Lower leg skin (tissue), 3 donors: ENCODE data around the gene OSBP2.

Experiments
- POLR2A ChIP-seq, 2 donors: fragments of 450-650 bp; IDR thresholded peaks; one replicate each; pipeline ENCODE4 v1.6.1; 2016 to 2017; ENCODE audit warnings: antibody characterized with exemption in 2 of 2, mild to moderate bottlenecking in 1 of 2, moderate library complexity in 1 of 2
- TF ChIP-seq, protein P1 (sequence below), 3 donors: fragments of 450-650 bp; IDR thresholded peaks; one replicate each; pipeline ENCODE4 v1.5.1; 2016; ENCODE audit warnings: antibody characterized with exemption in 3 of 3, mild to moderate bottlenecking in 3 of 3, moderate library complexity in 2 of 3

DNA sequence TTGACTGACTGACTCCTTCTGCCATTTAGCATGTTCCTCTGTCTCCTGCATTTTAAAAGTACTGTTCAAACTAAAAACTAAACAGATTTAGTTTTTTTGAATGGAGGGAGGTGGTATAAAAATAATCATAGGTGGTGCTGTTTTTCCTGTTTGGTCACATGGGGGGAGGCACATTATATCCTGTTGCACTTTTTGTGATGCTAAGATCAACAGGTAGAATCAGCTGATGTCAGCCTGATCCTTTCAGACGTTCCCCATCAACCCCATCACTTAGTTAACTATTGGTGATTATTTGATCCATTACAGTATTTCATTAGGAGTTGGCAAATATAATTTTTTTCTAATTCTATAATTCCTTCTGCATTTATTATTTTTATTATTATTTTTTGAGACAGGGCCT, 5.1 kb upstream of the OSBP2 start:
- TF ChIP-seq, protein P1, sequence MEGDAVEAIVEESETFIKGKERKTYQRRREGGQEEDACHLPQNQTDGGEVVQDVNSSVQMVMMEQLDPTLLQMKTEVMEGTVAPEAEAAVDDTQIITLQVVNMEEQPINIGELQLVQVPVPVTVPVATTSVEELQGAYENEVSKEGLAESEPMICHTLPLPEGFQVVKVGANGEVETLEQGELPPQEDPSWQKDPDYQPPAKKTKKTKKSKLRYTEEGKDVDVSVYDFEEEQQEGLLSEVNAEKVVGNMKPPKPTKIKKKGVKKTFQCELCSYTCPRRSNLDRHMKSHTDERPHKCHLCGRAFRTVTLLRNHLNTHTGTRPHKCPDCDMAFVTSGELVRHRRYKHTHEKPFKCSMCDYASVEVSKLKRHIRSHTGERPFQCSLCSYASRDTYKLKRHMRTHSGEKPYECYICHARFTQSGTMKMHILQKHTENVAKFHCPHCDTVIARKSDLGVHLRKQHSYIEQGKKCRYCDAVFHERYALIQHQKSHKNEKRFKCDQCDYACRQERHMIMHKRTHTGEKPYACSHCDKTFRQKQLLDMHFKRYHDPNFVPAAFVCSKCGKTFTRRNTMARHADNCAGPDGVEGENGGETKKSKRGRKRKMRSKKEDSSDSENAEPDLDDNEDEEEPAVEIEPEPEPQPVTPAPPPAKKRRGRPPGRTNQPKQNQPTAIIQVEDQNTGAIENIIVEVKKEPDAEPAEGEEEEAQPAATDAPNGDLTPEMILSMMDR (IDR thresholded peaks at IDR 0.05), result no peak
- TF ChIP-seq POLR2A (IDR thresholded peaks at IDR 0.05), result no peak
